ENCODE measurements around the gene CHRNA1.

The CHRNA1 gene

DNA sequence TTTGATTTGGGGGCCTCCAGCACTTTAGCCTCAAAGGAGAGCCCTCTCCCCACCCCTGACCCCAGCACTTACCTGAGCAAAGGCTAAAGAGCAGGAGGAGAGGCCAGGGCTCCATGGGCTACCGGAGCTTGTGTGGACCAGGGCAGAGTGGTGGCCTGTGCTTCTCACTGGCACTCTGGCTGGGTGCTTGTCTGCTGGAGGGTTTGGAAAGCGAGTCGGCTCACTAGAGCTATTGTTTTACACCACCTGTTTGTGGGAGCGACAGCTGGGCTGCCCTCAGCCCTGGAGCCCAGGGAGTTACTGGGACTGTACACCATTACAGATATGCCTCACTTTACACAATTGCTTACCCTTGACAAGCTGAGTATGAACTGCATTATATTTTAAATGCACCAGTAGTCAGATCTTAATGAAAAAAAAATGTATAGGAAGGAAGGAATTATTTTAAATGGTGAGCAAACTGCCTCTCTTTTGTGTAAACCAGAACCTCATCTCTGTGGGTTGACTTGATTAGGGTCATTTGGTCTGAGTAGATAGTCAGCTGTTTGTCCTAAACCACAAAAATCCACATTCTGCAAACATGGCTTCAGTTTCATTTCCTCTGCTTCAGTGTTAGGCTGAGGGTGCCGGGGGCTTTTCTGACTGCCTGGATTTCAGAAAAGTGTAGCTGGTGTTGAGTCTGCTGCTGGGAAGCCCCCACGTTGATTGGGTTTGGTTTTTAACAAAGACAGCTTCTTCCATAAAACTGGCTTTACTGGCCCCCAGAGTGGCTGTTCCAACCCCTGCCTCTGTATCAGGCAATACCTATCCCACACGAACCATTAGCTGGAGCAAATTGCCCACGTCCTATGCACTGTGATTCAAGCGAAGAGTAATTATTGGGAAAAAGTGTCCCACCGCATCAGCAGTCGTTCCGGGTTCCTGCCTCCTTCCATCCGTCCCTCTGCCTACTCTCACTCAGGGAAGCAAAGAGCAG, at the start of gene CHRNA1:
TSS of gene CHRNA1 (minus strand) at position 193 of the 976 bp plus-strand sequence. CDS start at position 115, 78 bp downstream.
- peak; percentile 64 for DNase-seq

DNA sequence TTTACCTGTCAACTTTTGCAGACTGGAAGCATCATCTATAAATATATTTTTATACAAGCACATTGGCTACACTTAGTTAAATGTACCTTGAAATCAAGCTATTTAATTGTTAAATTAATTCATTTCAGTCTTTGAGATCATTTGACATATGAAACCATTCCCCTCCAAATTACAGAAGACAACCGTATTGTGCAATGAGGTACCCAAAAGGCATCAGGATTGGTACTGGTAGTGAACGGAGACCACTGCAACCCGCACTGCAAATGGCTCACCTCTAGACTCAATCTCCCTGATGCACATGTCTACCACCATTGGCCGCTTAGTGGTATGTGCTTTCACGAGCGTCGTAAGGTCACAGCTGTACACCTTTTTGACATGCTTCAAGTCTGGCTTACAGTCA, 47.8 kb upstream of the CHRNA1 start:
- DNase-seq, result no peak

DNA sequence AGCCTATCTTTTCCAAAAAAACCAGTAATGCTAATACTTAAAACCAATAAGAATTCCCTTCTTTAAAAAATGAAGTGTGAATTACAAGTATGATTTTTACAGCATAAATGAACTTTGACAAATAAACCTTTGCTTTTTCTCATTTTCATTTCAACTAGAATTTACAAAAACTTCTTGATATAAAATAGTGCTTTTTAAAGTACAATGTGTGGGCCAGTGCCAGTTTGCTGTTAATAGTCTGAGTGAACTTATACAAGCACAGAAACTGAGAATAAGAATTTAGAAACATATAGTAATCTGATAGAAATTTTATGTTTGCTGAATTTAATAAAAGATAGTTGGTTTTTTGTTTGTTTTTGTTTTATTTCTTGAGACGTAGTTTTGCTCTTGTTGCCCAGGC, 43.7 kb upstream of the CHRNA1 start:
- DNase-seq, result no peak

DNA sequence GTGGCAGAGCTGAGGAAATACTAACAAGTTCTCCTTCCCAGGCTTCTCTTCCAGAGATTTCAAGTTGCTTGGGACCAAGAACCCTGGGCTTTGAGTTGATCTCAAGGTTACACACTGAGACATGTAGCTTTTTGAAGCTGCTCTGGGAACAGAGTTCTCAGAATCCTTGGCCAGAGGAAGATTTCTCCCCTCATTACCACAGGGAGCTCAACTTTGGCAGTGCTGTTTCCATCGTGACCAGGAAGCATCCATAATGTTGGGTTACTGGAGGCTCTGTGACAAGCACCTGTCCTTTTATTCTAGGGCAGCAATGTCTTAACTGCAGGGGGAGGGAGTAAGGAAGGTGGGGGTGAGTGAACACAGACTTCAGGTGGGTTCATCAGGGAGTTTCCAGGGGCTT, 41.5 kb upstream of the CHRNA1 start:
- no peak for DNase-seq

DNA sequence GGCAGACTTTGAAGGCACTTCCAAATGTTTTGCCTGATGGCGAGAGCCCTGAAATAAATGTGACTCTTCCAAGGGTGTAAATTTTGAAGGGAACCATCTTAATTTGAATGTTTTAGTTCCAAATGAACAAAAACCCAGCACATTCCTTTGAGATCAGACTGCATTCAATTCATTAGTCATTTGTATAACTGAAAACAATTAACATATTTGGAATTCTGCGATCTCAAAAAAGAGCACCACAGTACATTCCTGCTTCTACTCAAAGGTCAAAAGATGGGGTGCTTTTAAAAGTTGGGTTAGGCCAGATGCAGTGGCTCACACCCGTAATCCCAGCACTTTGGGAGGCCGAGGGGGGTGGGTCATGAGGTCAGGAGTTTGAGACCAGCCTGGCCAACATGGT, 38.2 kb upstream of the CHRNA1 start:
- no peak for DNase-seq

DNA sequence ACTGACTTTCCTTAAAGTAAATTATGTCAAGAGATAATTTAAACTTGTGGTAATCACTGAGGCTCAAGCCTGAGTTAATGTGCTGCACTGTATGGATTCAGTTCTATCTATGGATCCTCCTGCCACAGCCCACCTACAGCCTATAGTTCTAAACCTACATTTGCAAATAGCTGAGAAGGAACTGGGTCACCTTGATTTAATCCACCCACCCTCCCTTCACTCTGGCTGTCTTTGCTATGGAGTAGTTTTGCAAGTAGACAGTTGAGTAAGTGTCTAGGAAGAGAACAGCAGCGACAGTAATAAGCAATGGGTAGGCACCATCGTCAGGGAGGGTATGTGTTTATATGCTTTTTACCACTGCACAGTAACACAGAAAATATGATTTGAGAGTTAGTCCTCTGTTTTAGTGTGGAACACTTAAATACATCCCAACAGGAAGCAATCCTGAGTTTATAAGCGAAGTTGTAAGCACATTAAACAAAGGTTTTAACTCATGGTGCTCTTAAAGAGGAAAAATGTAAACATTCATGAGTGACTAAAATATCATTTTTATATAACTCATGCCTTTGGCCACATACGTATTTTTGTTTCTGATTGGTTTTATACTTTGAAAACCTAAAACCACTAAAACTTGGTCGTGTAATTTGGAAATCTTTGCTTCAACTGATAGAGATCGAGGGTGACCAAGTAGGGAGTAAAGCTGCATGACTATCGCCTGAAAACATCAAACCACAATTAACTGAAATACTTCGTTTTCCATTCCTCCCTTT, 36.3 kb upstream of the CHRNA1 start:
- DNase-seq, result no peak

DNA sequence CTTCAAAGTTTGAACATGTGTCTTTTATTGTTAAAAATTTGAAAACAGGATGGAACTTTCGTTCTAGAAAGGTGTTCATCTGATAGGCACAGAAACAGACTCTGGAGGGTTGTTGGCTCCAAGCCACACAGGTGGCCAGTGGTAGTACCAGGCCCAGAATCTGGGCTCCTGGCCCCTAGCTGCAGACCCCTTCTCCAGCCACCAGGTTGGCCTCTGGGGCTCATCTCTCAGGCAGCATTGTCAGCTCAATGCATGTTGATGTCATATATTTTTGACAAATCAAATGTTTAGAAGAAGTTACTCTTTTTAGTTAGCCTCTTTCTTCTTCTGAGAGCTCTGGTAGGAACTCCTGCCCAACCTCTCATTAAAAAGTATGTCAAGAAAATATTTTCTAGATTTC, 34.5 kb upstream of the CHRNA1 start:
- DNase-seq, result no peak

DNA sequence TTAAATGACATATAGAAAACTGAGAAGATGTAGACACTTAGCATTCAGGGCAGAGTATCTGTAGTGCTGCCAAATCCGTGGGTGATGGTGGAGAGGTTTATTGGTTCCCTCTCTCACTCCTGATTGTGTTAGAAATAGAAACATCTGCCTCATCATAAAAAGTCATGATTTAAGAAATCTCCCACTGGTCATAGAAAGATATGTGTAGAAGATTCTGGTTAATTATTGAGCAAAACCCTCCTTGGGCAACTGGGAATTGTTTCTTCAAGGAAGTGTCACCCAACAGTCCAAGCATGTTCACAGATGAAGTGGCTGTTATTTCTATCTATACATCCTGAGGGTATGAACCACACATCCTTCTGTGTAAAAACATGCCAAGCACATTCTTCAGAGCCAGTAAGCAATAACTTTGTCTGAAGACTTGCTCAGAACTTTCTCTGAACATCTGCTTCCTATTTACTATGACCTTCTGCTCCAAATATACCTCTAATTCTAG, 33.6 kb upstream of the CHRNA1 start:
- DNase-seq, result no peak

DNA sequence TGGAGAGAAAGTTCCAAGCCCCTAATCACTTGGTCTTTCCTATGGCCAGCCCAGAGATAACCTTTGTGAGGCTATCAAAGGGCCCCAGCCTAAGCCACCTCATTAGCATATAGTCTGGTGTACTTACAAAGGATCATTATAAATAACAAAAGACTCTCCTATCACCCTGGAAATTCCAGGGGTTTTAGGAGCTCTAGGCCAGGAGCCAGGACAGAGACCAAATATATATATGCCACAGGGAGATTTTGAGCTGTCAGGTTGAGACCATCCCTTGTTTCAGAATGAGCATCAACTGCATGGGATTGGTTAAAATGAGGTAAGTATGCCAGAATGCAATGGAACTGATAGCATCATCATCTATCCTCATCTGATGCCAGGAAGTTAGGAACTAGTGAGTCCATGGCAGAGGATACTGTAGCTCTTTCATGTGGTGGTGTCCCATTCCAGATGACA, 32.1 kb upstream of the CHRNA1 start:
- DNase-seq, result no peak

DNA sequence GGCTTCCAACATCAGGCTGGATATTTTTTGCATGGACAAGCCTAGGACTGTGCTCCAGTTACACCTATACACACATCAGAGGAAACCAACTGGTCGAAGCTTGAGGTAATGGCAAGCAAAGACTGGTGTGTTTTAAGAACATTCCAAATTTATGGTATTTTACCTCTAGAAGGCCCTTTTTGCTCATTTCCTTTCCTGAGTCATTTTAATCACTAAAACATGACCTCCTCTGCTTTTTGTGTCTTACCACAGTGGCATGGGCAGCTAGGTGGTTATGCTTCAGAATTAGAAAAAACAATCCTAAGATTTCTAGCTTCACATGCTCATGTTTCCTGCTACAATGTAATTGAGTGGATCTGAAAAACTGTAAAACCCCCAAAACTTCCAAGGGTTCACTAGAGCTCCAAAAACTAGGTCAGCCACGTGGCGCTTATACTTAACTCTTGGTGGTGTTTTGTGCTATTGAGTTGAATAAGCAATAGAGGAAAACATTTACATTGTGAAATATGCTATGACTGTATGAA, 30.6 kb upstream of the CHRNA1 start:
- no peak for DNase-seq

DNA sequence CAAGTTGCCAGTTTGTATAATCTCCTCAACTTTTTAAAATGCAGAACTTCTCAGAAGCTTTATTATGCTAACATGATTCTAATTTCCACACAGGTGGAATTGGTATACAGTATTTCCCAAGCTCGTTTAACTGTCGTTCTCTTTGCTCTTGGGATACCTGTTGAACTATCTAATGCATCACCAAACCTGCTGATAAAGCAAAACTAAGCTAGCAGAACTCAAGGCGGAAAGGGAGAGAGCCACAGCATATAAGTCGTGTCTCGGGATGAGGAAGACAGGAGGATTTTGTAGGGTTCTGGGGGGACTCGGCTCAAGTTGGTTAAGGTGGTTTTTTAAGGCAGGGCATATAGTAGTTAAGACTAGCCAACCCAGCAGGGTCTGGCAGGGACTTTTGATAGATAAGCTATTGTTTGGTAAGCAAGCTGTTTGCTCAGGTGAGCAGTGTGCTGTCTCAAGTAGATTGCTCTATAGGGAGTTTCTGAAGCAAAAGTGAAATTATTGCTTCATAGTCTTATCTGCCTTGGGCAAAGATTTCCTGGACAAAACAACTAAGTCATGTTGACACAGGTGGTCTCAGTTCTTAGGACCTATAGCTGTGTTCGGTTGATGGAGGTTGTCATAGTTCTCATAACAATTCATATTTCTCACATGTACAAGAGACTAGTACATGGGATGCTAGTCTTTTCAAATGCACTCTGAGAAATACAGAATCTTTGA, 28.2 kb upstream of the CHRNA1 start:
- DNase-seq, result no peak

DNA sequence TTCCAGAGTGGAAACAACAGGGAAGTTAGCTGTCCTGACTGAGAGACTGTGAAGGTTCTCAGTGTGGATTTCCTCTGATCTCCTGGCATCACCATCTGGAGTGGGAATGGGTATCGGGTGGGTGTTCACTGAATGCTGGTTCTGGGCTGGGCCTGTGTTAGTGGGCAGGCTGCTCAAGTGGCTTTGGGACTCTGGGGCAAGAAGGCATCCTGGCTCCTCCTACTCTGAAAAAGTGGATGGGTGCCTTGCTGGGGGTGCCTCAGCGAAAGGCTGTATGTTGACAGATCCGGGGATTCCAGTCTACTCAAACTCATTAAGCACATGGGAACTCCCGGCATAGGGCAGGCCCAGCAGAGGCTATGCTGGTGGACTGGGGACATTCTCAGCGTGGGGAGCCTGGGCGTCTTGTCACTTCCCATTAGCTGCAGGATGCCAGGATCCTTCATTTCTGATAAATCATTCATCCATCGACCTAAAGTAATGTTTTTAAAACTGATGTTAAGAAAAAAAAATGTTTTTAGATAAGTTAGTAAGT, 27.5 kb upstream of the CHRNA1 start:
- no peak for DNase-seq

DNA sequence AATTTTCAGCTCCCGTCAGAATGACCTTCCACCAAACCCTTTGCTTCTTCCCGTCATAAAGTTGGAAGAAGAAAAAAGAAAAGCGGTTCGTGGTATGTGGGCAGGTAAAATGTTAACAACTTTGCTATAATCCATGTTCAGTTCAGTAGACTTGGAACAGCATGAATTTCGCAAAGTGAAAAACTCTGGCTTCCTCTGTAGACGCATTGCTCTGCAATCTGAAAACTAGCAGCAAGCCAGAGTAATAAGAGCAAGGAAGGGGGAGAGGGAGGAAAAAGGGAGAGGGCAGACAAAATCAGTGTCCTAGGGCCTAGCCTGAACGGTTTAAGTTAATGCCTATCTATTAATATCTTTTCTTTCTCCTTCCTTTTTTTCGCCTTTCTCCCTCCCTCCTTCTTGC, 26.7 kb upstream of the CHRNA1 start:
- DNase-seq, result no peak

DNA sequence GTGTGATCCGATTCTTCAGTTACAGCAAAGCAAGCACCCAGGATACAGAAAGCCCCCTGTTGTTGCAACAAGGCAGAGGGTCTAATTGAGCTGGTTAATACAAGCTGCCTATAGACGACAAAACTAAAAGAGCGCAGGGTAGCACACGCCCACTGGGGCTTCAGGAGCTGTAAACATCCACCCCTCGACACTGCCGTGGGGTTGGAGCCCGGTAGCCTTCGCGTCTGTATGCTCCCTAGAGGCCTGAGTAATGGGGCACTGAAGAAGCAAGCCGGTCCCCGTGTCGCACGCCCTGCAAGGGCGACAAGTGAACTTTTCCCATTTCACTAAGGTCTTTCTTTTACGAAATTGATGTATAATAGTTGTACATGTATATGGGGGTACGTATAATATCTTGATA, 24.7 kb upstream of the CHRNA1 start:
- DNase-seq, result no peak

DNA sequence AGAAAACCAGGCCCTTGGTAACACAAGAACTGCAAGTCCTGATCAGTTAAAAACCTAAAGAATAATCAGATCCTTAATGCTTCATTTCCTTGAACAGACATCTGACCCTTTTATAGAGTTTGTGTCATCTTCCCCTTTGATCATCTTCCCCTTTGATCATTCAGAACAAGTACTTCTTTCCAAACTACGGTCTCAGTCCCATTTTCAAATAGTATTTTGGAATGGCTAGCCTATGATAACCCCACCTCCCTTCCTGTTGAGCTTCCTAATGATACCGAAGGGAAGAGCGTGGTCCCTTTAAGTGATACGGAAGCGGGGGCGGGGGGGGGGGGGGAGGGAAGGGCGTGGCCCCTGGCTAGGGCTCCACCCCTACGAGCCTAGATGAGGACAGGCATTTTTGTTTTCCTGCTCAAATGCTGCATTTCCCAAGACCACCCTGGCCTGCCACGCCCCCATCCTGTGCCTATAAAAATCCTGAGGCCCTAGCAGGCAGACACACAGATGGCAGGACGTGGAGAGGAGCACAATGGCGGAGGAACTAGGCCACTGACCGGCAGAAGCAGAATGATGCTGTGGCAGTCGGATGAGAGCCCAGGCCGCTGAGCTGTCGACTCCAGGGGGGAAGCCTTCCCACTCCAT, 24.1 kb upstream of the CHRNA1 start:
- DNase-seq, result no peak

DNA sequence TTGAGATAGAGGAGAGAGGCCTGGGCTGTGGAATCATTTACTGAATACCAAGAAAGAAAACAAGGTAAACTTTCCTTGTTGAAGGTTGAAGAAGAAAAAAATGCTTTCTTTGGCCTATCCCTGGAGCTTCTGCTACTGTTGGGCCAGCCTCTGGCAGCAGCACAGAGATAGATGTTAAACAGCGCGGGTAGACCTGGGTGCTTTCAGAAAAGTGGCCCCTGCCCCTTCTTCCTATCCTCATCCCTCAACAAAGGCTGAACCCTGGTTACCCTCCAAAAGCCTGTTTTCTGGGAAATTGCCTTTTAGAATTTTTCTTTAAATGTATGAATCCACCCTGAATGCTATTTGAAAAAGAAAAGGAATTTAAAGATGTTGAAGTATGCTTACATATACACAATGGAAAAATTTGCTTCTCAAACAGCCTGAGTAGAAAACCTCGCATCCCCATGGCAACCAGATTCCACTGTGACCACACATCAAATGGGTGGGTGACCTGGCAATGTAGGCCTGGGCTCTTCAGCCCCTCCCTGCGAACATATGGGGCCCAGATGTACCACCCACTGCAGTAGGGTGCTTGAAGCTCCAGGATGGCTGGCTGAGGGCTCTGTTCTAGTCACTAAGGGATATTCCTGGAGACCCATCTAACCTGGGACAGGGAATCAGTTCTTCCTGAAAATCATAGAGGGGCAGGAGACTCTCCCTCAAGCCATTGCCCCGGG, 23.4 kb upstream of the CHRNA1 start:
- DNase-seq, result no peak

DNA sequence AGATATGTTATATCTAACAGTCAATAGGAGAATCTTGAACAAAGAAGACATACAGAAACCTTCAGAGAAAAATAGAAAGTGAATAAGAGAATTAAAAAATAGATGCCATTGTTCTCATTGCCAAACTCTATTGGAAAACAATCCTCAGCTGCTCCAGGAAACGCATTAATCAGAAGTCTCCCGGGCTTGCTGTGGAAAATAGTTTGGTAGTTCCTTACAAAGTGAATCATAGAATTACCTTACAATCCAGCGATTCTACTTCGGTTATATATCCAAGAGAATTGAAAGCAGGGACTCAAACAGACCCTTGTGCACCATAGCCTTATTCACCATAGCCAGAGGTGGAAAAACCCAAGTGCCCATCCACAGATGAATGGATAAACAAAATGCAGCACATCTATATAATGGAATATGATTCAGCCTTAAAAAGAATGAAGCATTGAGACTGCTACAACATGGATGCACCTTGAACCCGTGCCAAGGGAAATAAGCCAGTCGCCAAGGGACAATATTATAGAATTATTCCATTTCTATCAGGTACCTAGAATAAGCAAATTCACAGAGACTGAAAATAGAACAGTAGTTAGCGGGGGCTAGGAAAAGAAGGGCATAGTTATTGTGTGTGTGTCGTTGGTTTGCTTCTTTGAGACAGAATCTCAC, 21.9 kb upstream of the CHRNA1 start:
- no peak for DNase-seq

DNA sequence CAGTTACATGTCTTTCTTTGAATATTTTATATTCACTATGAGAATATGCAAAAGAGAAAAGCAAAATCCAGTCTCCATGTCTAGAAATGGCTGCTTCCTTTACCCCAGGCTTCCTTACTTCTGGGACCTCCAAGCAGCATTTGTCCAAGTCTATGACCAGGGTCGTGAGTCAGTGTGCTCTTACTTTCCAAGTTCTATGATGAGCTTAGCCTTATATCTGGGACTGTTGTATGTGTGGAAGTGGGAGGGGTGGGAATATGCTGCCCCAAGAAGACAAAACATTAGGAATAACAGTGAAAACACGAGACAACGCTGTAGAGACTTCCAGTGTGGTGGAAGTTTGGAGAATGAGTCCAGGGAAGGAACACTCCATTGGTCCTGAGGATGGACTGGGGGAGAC, 21.2 kb upstream of the CHRNA1 start:
- DNase-seq, result no peak

DNA sequence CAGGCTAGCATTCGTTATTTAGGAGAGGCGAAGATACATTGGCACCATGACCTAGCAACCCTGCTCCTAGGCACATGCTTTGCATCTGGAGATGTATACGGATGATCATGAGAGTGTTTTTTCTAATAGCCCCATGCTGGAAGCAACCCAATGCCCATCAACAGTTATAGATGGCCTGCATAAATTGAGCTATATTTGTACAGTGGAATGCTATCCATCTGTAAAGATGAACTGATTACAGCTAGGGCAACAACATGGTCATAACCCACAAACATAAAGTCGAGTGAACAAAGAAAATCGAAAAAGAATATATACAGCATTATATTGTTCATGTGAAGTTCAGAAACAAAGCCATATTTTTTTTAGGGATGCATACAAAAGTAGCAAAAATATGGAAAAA, 20.6 kb upstream of the CHRNA1 start:
- no peak for DNase-seq

DNA sequence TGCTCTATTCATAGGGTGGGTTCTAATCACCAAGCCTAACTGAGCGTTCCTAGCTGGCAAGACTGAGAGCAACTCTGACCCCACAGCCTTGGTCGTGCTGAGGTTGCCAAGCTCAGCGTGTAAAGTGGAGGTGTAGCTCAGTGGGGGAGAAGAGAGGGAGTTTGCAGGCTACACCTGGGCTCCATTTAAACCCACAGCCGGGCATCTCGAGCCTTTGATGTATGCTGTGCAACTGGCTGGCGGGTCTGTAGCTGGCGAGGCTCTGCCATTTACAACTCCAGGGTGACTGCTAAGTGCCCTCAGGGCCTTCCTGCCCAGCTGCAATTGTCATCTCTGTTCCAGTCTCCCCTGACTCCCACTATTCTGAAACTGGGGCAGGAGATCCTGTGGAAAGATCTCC, 20.0 kb upstream of the CHRNA1 start:
- DNase-seq, result peak; percentile 24

DNA sequence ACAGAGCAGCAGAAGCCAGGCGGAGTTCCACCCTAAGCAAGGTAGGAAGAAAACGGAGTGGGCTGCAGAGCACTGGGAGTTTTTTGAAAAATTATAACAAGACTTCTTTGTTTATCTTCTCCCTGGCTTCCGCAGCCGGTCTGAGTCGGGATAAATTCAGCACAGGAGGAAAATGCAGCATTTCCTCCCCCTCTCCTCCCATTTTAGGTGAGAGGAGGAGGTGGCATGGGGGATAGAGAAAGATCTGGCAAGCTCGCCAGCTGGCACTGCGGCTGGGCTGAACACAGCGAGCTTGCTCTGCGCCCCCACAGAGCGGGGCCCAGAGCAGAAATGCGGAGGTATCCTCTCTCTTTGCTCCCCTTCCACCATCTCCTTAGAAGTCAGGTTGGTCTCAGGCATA, 17.7 kb upstream of the CHRNA1 start:
- DNase-seq, result no peak

Measured in NCI-H146 (cell line).